ENCODE measurements around the gene FNBP1. TPM values are rescaled to one million over a fixed set of nuclear protein-coding genes. Genes with fewer than 3 reads are reported as not detected.
A peak's percentile ranks its signal among the peaks of the same experiment; 100 is the strongest.

The FNBP1 gene
- total RNA-seq, 1 donor from 2014 or later: 48.4 TPM

DNA sequence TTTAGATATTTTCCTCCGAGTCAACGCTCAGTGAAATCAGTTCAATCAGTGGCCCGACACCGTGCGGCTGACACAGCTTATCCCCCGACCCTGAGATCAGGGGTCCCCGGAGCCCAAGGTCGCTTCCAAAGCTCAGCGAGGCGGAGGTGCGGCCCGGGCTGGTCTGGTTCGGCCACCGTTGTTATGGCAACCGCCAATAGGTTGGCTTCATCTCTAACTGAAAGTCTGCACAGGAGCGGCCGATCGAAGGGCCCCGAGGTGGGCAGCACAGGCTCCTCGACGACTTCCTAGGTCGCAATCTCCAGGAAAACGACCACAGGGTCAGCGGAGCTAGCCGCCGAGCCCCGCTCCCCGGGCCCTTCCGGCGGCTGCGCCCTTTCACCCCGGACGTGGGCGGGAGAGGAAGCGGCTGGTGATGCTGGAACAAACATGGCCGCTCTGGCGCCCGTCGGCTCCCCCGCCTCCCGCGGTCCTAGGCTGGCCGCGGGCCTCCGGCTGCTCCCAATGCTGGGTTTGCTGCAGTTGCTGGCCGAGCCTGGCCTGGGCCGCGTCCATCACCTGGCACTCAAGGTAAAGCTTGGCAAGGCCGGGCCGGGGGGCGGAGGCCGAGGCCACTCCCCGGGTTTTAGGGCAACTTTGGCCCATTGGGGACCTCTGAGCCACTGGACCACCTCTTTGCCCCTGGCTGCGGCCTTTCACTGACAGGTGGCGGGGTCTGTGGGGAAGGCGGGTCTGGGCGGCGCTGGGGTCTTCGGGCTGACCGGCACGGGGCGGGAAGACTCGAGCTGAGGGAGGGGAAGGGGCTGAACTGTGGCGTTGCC, 10.7 kb upstream of the FNBP1 start, which contains the start of gene GPR107:
TSS of gene GPR107 (plus strand) at position 403 of the 821 bp plus-strand sequence. CDS start at position 430, 27 bp downstream.
- Mint-ChIP-seq H3K27ac (ENCODE audit: unreplicated experiment) (peak within 1 kb of the TSS; percentile 91), H3K4me3 (peak within 1 kb of the TSS; percentile 95), H3K27me3 (ENCODE audit: low read depth) (no peaks in the 10 kb centered on the region), H3K9me3 (no peaks in the 10 kb centered on the region), H3K36me3 (ENCODE audit: low read depth) (no peaks in the 10 kb centered on the region), H3K4me1 (peaks cover 19% of the 10 kb centered on the region)
- DNase-seq (ENCODE audit: low read depth, low spot score): peak; percentile 76
- TF ChIP-seq, protein P1, sequence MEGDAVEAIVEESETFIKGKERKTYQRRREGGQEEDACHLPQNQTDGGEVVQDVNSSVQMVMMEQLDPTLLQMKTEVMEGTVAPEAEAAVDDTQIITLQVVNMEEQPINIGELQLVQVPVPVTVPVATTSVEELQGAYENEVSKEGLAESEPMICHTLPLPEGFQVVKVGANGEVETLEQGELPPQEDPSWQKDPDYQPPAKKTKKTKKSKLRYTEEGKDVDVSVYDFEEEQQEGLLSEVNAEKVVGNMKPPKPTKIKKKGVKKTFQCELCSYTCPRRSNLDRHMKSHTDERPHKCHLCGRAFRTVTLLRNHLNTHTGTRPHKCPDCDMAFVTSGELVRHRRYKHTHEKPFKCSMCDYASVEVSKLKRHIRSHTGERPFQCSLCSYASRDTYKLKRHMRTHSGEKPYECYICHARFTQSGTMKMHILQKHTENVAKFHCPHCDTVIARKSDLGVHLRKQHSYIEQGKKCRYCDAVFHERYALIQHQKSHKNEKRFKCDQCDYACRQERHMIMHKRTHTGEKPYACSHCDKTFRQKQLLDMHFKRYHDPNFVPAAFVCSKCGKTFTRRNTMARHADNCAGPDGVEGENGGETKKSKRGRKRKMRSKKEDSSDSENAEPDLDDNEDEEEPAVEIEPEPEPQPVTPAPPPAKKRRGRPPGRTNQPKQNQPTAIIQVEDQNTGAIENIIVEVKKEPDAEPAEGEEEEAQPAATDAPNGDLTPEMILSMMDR (conservative IDR thresholded peaks at IDR 0.05): no peak

DNA sequence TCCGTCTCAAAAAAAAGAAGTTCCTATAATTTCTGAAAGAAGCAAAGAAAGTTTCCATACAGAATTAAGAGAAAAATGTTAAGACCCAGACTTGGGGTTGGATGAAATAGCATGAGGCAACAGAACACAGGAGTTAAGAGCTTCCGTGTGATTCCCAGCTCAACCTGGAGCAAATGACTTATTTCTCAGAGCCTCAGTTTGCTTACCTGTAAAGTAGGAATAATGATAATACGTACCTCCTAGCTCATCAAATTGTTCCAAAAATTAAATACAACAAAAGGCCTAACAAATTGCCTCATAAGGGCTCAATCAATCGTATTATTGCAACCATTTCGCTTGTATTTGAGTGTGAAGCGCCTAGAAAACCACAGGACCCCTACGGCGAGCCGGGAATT, 10.1 kb upstream of the FNBP1 start:
- TF ChIP-seq, protein P1 (conservative IDR thresholded peaks at IDR 0.05): no peak
- H3K36me3 Mint-ChIP-seq (ENCODE audit: low read depth): no peaks in the 10 kb centered on the region
- peaks cover 19% of the 10 kb centered on the region for H3K4me1 Mint-ChIP-seq
- peak overlapping the region; percentile 95 for H3K4me3 Mint-ChIP-seq
- H3K9me3 Mint-ChIP-seq: no peaks in the 10 kb centered on the region
- peak overlapping the region; percentile 62 for H3K27ac Mint-ChIP-seq (ENCODE audit: unreplicated experiment)
- DNase-seq (ENCODE audit: low read depth, low spot score): no peak
- no peaks in the 10 kb centered on the region for H3K27me3 Mint-ChIP-seq (ENCODE audit: low read depth)

DNA sequence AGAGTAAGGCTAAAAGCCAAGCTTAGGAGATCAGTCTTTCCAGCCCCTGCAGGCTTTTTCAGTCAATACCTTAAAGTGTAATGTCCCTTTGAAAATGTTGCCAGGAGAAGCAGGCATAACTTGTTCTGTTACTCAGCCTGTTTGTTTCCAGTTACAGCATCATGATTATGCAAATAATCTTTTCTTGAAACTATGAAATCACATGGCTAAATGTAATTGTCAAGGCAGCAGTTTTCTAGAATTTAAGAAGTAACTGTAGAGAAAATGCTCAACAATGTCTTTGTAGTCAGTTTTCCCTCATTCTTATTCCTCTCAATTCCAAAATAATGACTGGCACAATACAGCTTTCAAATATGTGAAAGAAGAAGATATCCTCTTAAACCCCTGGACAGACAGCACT, 8.9 kb upstream of the FNBP1 start:
- Mint-ChIP-seq H3K36me3 (ENCODE audit: low read depth) (no peaks in the 10 kb centered on the region), H3K27me3 (ENCODE audit: low read depth) (no peaks in the 10 kb centered on the region), H3K27ac (ENCODE audit: unreplicated experiment) (no peak overlapping the region), H3K4me1 (peaks cover 19% of the 10 kb centered on the region), H3K9me3 (no peaks in the 10 kb centered on the region), H3K4me3 (peak overlapping the region; percentile 79)
- DNase-seq (ENCODE audit: low read depth, low spot score): no peak
- TF ChIP-seq, protein P1 (conservative IDR thresholded peaks at IDR 0.05): no peak

DNA sequence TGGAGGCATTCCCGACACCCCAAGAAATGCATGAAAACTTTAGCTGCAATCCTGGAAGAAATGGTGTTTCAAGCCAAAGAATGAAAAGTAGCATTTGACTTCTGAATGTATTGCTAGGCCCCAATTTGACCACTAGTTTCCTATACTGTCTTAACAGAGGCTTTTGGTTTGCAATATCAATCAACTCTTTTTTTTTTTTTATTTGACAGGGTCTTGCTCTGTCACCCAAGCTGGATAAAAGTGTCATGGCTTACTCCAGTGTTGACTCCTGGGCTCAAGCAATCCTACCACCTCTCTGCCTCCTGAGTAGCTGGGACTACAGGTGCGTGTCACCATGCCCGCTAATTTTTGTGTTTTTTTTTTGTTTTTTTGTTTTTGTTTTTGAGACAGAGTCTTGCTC, 7.5 kb upstream of the FNBP1 start:
- TF ChIP-seq, protein P1 (conservative IDR thresholded peaks at IDR 0.05): peak; percentile 12
- no peak for DNase-seq (ENCODE audit: low read depth, low spot score)
- Mint-ChIP-seq H3K27me3 (ENCODE audit: low read depth) (no peaks in the 10 kb centered on the region), H3K4me1 (peaks cover 19% of the 10 kb centered on the region), H3K27ac (ENCODE audit: unreplicated experiment) (no peak overlapping the region), H3K4me3 (peak overlapping the region; percentile 80), H3K36me3 (ENCODE audit: low read depth) (no peaks in the 10 kb centered on the region), H3K9me3 (no peaks in the 10 kb centered on the region)

DNA sequence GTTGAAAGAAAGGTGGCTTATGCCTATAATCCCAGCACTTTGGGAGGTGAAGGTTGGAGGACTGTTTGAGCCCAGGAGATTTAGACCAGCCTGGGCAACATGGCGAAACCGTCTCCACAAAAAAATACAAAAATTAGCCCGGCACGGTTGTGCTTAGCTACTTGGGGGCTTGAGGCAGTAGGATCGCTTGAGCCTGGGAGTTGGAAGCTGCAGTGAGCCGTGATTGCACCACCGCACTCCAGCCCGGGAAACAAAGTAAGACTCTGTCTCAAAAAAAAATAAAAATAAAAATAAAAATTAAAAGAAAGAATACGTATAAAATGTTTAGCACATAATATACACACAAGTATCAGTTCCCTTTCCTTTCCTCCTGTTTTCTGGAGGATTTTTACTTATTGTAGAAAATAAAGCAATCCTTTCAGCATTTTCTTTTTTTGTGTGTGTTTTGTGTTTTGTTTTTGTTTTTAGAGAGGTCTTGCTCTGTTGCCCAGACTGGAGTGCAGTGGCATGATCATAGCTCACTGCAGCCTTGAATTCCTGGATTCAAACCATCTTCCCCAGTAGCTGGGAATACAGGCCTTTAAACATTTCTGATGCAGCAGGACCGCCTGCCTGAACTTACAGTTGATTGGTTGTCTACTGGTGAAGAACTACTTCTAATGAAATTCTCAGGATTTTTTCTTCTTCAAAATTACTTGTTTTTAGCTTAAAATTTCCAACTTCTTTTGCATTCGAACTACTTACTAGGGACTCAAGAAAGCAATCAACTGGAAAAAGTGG, 6.6 kb upstream of the FNBP1 start:
- Mint-ChIP-seq H3K27ac (ENCODE audit: unreplicated experiment) (no peak overlapping the region), H3K27me3 (ENCODE audit: low read depth) (no peaks in the 10 kb centered on the region), H3K36me3 (ENCODE audit: low read depth) (no peaks in the 10 kb centered on the region), H3K4me1 (peaks cover 19% of the 10 kb centered on the region), H3K9me3 (no peaks in the 10 kb centered on the region), H3K4me3 (no peak overlapping the region)
- TF ChIP-seq, protein P1 (conservative IDR thresholded peaks at IDR 0.05): no peak
- DNase-seq (ENCODE audit: low read depth, low spot score): no peak

All from neural crest cell (in vitro differentiated cells).